Colonic mucosa (tissue), 4 donors: ENCODE data around the gene ATXN7. TPM values are rescaled to one million over a fixed set of nuclear protein-coding genes. Genes with fewer than 3 reads are reported as not detected.

Experiments
- DNase-seq: peaks from one replicate; pipeline ENCODE4 v3.0.0-alpha.2; 2020
- H3K27ac ChIP-seq: fragments of 200-600 bp; one replicate; pipeline ENCODE4 v1.8.0; 2021
- H3K27me3 ChIP-seq: fragments of 200-600 bp; one replicate; pipeline ENCODE4 v1.8.0; 2021
- H3K36me3 ChIP-seq: fragments of 200-600 bp; one replicate; pipeline ENCODE4 v1.8.0; 2021
- H3K4me1 ChIP-seq: fragments of 200-600 bp; one replicate; pipeline ENCODE4 v1.8.0; 2021; ENCODE audit warnings: mild to moderate bottlenecking
- H3K4me3 ChIP-seq: fragments of 200-600 bp; one replicate; pipeline ENCODE4 v1.8.0; 2021
- H3K9ac ChIP-seq, 2 donors: one replicate each; pipeline ENCODE4 v1.7.0; 2013; ENCODE audit warnings: control low read depth in 2 of 2, low read depth in 2 of 2, low read length in 2 of 2
- H3K9me3 ChIP-seq: fragments of 200-600 bp; one replicate; pipeline ENCODE4 v1.8.0; 2021
- CTCF ChIP-seq: fragments of 200-600 bp; IDR thresholded peaks from one replicate; pipeline ENCODE4 v1.8.0; 2022; ENCODE audit warnings: antibody characterized with exemption, mild to moderate bottlenecking
- intact Hi-C: fragments of 100-400 bp; cut with DNase I; formaldehyde crosslinking; loops from one replicate; pipeline ENCODE4 v1.14.1; 2022
- total RNA-seq, 2 donors: library from RNA; stranded (reverse); fragmentation: NEBNext Ultra II Directional in 1 of 2; extraction: Animal tissue kit (Norgen Biotek cat#: 25700) in 1 of 2; gene quantifications; one replicate each; pipeline ENCODE4 v1.2.1, GENCODE V29; 2021
- donor health status: healthy.
- donor health status: DM: no; HTN: no; CAD: no.
- donor health status: DM: no; HTN: no; CAD: no.

Gene ATXN7
- total RNA-seq, 2 donors from 2014 or later: 22.9 to 31.6 TPM

- Histone ChIP-seq H3K9me3 (no peaks in the 10 kb centered on the region), H3K27me3 (no peaks in the 10 kb centered on the region), H3K4me1 (no peaks in the 10 kb centered on the region), H3K9ac (peak overlapping the region in 1 of 2 donors; percentile 80), H3K36me3 (no peaks in the 10 kb centered on the region), H3K4me3 (peak overlapping the region; percentile 80), H3K27ac (peak overlapping the region; percentile 90)
- DNase-seq: no peak
- intact Hi-C loops: loop anchor here (5.0 kb wide), 1 partner anchor 42 kb away; no protein-coding TSS in a partner anchor
- no peak for TF ChIP-seq CTCF
These were observed 1.3 kb downstream of the ATXN7 start for GRCh38 chr3:63864965-63865327.

DNA sequence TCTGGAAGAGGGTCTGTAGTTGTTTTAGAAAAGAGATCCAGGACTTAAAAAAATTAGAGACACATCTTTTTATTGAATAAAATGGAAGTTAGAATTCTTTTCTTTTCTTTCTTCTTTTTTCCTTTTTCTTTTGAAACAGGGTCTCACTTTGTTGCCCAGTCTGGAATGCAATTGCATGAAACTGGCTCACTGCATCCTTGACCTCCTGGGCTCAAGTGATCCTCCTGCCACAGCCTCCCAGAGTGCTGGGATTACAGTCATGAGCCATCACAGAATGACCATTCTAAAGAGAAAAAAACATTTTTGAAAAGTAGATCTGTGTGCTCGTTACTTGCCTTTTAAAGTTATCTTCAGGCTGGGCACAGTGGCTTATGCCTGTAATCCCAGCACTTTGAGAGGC is 3.6 kb downstream of the ATXN7 start:
- Histone ChIP-seq H3K27me3 (no peaks in the 10 kb centered on the region), H3K4me3 (no peak overlapping the region), H3K4me1 (no peaks in the 10 kb centered on the region), H3K36me3 (no peaks in the 10 kb centered on the region), H3K9me3 (no peaks in the 10 kb centered on the region), H3K27ac (no peak overlapping the region), H3K9ac (no peak overlapping the region)
- no peak for TF ChIP-seq CTCF
- intact Hi-C loops: loop anchor here (5.0 kb wide), 1 partner anchor 40 kb away; no protein-coding TSS in a partner anchor
- no peak for DNase-seq

DNA sequence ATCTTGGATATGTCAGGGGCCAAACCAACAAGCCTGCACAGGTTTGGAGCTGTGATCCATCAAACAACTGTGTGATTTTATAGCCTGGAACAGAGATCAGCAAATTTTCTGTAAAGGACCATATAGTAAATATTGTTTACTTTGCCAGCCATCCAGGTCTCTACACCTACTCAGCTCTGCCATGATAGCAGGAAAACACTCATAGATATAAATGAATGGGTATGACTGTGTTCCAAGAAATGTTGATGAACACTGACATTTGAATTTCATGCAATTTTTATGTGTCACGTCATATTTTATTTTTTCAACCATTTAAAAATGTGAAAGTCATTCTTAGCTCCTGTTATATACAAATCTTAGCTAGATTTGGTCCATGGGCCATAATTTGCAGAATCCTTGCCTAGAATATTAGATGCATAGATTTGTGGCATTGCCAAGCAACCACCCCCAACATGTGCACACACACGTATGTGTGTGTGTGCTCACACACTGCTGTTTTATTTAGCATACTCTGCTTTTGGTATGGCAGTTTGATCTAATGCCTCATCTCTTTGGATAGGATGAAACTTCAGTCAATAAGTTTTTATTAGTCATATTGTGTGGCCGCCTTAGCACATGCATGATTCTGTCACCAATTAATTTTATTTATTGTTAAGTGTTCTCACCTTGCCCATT is 6.4 kb downstream of the ATXN7 start:
- Histone ChIP-seq H3K27me3 (no peaks in the 10 kb centered on the region), H3K36me3 (no peaks in the 10 kb centered on the region), H3K27ac (no peak overlapping the region), H3K4me3 (no peak overlapping the region), H3K4me1 (no peaks in the 10 kb centered on the region), H3K9me3 (no peaks in the 10 kb centered on the region), H3K9ac (no peak overlapping the region)
- intact Hi-C loops: loop anchor here (5.0 kb wide), 1 partner anchor 37 kb away; no protein-coding TSS in a partner anchor
- no peak for TF ChIP-seq CTCF
- DNase-seq: no peak

DNA sequence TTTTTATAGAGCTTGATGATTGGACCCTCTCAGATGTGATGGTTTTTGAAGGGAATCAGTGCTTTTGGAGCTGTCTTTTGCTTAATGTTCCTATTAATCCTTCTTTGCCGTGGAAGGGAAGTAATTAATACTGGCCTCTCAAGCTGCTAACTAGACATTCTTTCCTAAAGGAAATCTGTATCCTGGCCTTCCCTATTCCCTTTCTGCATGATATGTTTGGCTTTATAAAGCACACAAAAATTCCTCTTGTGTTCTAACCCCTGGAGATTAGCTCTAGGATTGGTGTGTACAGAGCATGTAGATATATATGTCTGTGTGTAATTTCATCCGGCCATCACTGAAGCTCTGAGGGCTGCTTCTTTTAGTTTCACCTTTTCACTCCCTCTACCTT is 6.9 kb downstream of the ATXN7 start:
- H3K9me3 ChIP-seq: no peaks in the 10 kb centered on the region
- intact Hi-C loops: no loop called here
- no peaks in the 10 kb centered on the region for H3K36me3 ChIP-seq
- TF ChIP-seq CTCF: no peak
- no peaks in the 10 kb centered on the region for H3K4me1 ChIP-seq
- no peak overlapping the region for H3K4me3 ChIP-seq
- H3K9ac ChIP-seq: no peak overlapping the region
- H3K27ac ChIP-seq: no peak overlapping the region
- DNase-seq: no peak
- no peaks in the 10 kb centered on the region for H3K27me3 ChIP-seq

- no peaks in the 10 kb centered on the region for H3K4me1 ChIP-seq
- H3K9ac ChIP-seq: no peak overlapping the region
- no peak for DNase-seq
- H3K27me3 ChIP-seq: no peaks in the 10 kb centered on the region
- no peaks in the 10 kb centered on the region for H3K9me3 ChIP-seq
- no peak for TF ChIP-seq CTCF
- no peaks in the 10 kb centered on the region for H3K36me3 ChIP-seq
- intact Hi-C loops: no loop called here
- H3K4me3 ChIP-seq: no peak overlapping the region
- H3K27ac ChIP-seq: no peak overlapping the region
These were observed 8.7 kb downstream of the ATXN7 start for GRCh38 chr3:63872135-63872924.
